Keratinocyte (primary cell): ENCODE results near the gene ABCB11. TPM values are rescaled to one million over a fixed set of nuclear protein-coding genes. Genes with fewer than 3 reads are reported as not detected.

Experiments
- DNase-seq: peaks from one replicate; pipeline ENCODE4 v3.0.0-alpha.2; 2011; ENCODE audit warnings: low read depth, missing footprints, low spot score
- FAIRE-seq: peaks from 2 replicates; lab custom pipeline; 2011; peaks lifted over from hg19 to GRCh38; lab: Jason Lieb, UNC
- H2AFZ ChIP-seq: 2 replicates; pipeline ENCODE4 v1.6.0; 2012; ENCODE audit warnings: low read length, control low read depth, inconsistent platforms; ENCODE audit not compliant: control insufficient read depth
- H3K27ac ChIP-seq: 2 replicates; pipeline ENCODE4 v1.5.1; 2011; ENCODE audit warnings: low read length; ENCODE audit not compliant: control insufficient read depth, insufficient read depth
- H3K27me3 ChIP-seq: 3 replicates; pipeline ENCODE4 v1.6.0; 2011; ENCODE audit warnings: low read length; ENCODE audit not compliant: control insufficient read depth, insufficient read depth; ENCODE audit errors: extremely low read depth
- H3K36me3 ChIP-seq, 2 experiments: 2 replicates in 1 of 2; 3 replicates in 1 of 2; pipeline ENCODE4 v1.5.1; 2011; ENCODE audit warnings: low read length in 2 of 2, mild to moderate bottlenecking in 1 of 2; ENCODE audit not compliant: control insufficient read depth in 2 of 2, insufficient read depth in 2 of 2; ENCODE audit errors: extremely low read depth in 1 of 2
- H3K4me1 ChIP-seq: 3 replicates; pipeline ENCODE4 v1.5.1; 2011; ENCODE audit warnings: low read length; ENCODE audit not compliant: control insufficient read depth, insufficient read depth; ENCODE audit errors: extremely low read depth
- H3K4me2 ChIP-seq: 3 replicates; pipeline ENCODE4 v1.6.0; 2011; ENCODE audit warnings: low read depth, low read length; ENCODE audit not compliant: control insufficient read depth, insufficient read depth; ENCODE audit errors: extremely low read depth
- H3K4me3 ChIP-seq, 3 experiments: fragments of 200-600 bp in 1 of 3; sonication (generic) in 1 of 3; 2 replicates in 2 of 3; 3 replicates in 1 of 3; pipeline ENCODE4 v1.5.1; 2011 to 2016; ENCODE audit warnings: low read length in 3 of 3, mild to moderate bottlenecking in 3 of 3, control low read depth in 2 of 3, inconsistent platforms in 1 of 3, low read depth in 1 of 3, mixed read lengths in 1 of 3, mixed run types in 1 of 3, moderate library complexity in 1 of 3; ENCODE audit not compliant: control insufficient read depth in 2 of 3, insufficient read depth in 2 of 3; ENCODE audit errors: extremely low read depth in 1 of 3
- H3K79me2 ChIP-seq: 2 replicates; pipeline ENCODE4 v1.6.0; 2012; ENCODE audit warnings: low read length; ENCODE audit not compliant: control insufficient read depth, insufficient read depth
- H3K9ac ChIP-seq: 3 replicates; pipeline ENCODE4 v1.6.0; 2011; ENCODE audit warnings: low read length; ENCODE audit not compliant: control insufficient read depth, insufficient read depth; ENCODE audit errors: extremely low read depth
- H3K9me1 ChIP-seq: 3 replicates; pipeline ENCODE4 v1.6.0; 2011; ENCODE audit warnings: low read length; ENCODE audit not compliant: control insufficient read depth, insufficient read depth; ENCODE audit errors: extremely low read depth
- H3K9me3 ChIP-seq: 2 replicates; pipeline ENCODE4 v1.5.1; 2012; ENCODE audit warnings: low read depth, low read length; ENCODE audit not compliant: control insufficient read depth
- H4K20me1 ChIP-seq: 3 replicates; pipeline ENCODE4 v1.6.0; 2011; ENCODE audit warnings: low read length; ENCODE audit not compliant: control insufficient read depth, insufficient read depth; ENCODE audit errors: extremely low read depth
- EZH2 ChIP-seq: IDR thresholded peaks from one replicate; pipeline ENCODE4 v1.6.1; 2012; ENCODE audit warnings: inconsistent platforms, mild to moderate bottlenecking, low read length, moderate library complexity
- dilution Hi-C: fragments of 300-500 bp; cut with MboI; formaldehyde crosslinking; loops from one replicate; pipeline ENCODE4 v1.7.0; 2020; ENCODE audit warnings: low sequenced_read_pairs; ENCODE audit not compliant: extremely low pct_ligation_motif_present
- polyA plus RNA-seq, 5 experiments: library from polyadenylated mRNA; depleted of rRNA in 3 of 5; stranded (reverse) in 3 of 5; stranded (forward) in 1 of 5; unstranded in 1 of 5; fragments of >200 nt; gene quantifications; 1 replicate in 1 of 5; 2 replicates in 3 of 5; 3 replicates in 1 of 5; pipeline versions ENCODE4 v1.2.1 to v1.2.3, GENCODE V29; 2011 to 2012; ENCODE audit warnings: missing spikeins in 2 of 5, low read depth in 1 of 5, low replicate concordance in 1 of 5
- TF ChIP-seq, protein P1 (sequence below), 3 experiments: IDR thresholded peaks in 1 of 3; conservative IDR thresholded peaks in 1 of 3; optimal IDR thresholded peaks in 1 of 3; 2 replicates in 2 of 3; 3 replicates in 1 of 3; pipeline versions ENCODE3 to v1.5.1; 2011; ENCODE audit warnings: low read length in 3 of 3, mild to moderate bottlenecking in 3 of 3, moderate library complexity in 2 of 3, control low read depth in 1 of 3, inconsistent platforms in 1 of 3; ENCODE audit not compliant: insufficient read depth in 2 of 3; ENCODE audit errors: extremely low read depth in 1 of 3

ABCB11 gene
- polyA plus RNA-seq, 1 donor (not counting 4 experiments of a cell fraction or from before 2014, with no cell fraction given) = 0.03 TPM

GRCh38 chr2:168999668-169000213 lies 31.4 kb downstream of the ABCB11 start:
- dilution Hi-C loops = no loop called here
- H3K36me3 ChIP-seq = no peaks in the 10 kb centered on the region
- FAIRE-seq (no peak), DNase-seq (no peak)
- no peak overlapping the region for H3K4me2 ChIP-seq
- H3K79me2 ChIP-seq = no peaks in the 10 kb centered on the region
- H2AFZ ChIP-seq = no peak overlapping the region
- H4K20me1 ChIP-seq = no peaks in the 10 kb centered on the region
- H3K9ac ChIP-seq = no peak overlapping the region
- H3K9me3 ChIP-seq = no peaks in the 10 kb centered on the region
- H3K27ac ChIP-seq = no peak overlapping the region
- H3K4me1 ChIP-seq = peaks cover 8% of the 10 kb centered on the region
- no peaks in the 10 kb centered on the region for H3K27me3 ChIP-seq
- H3K4me3 ChIP-seq = no peak overlapping the region
- H3K9me1 ChIP-seq = no peaks in the 10 kb centered on the region
- no peak for TF ChIP-seq EZH2
- TF ChIP-seq, protein P1, sequence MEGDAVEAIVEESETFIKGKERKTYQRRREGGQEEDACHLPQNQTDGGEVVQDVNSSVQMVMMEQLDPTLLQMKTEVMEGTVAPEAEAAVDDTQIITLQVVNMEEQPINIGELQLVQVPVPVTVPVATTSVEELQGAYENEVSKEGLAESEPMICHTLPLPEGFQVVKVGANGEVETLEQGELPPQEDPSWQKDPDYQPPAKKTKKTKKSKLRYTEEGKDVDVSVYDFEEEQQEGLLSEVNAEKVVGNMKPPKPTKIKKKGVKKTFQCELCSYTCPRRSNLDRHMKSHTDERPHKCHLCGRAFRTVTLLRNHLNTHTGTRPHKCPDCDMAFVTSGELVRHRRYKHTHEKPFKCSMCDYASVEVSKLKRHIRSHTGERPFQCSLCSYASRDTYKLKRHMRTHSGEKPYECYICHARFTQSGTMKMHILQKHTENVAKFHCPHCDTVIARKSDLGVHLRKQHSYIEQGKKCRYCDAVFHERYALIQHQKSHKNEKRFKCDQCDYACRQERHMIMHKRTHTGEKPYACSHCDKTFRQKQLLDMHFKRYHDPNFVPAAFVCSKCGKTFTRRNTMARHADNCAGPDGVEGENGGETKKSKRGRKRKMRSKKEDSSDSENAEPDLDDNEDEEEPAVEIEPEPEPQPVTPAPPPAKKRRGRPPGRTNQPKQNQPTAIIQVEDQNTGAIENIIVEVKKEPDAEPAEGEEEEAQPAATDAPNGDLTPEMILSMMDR (optimal IDR thresholded peaks at IDR 0.05 in 1 of 3, IDR thresholded peaks at IDR 0.05 in 1 of 3, conservative IDR thresholded peaks at IDR 0.05 in 1 of 3; ENCODE audit: extremely low read depth in 1 of 3, insufficient read depth in 2 of 3, low read length in 3 of 3) = no peak

DNA sequence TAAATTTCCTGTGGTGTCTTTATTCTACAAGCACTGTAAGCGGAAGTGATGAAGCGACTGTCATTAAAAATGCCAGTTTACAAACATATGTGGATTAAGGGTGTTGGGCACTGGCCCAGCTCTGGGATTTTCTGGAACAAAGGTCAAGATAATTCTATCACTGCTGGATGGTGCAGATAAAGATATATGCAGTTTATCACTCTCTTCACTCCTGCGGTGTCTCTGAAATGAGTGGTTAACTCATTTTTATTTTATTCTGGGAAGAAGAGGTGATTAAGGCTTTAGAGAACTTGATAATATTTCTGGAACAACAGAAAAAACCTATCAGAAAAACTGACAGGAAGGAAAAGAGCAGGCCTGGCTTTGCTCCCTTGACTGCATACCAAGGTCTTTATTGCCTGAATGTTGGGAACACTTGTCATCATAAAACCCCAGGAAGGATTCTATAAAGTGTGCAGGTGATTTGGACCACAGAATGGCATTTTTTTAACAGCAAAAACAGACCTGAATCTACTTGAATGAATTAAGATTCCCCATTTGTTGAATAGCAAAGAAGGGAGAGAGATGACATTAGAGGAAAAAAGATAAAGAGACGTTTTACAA lies 32.4 kb downstream of the ABCB11 start:
- DNase-seq = no peak
- Histone ChIP-seq H2AFZ (no peak overlapping the region), H3K4me2 (no peak overlapping the region), H3K9me1 (no peaks in the 10 kb centered on the region), H3K36me3 (no peaks in the 10 kb centered on the region), H3K27ac (no peak overlapping the region), H3K4me3 (no peak overlapping the region), H3K79me2 (no peaks in the 10 kb centered on the region), H3K4me1 (peaks cover 10% of the 10 kb centered on the region), H4K20me1 (no peaks in the 10 kb centered on the region), H3K9me3 (no peaks in the 10 kb centered on the region), H3K9ac (no peak overlapping the region), H3K27me3 (no peaks in the 10 kb centered on the region)
- dilution Hi-C loops = no loop called here
- TF ChIP-seq, protein P1 (optimal IDR thresholded peaks at IDR 0.05 in 1 of 3, IDR thresholded peaks at IDR 0.05 in 1 of 3, conservative IDR thresholded peaks at IDR 0.05 in 1 of 3; ENCODE audit: extremely low read depth in 1 of 3, insufficient read depth in 2 of 3, low read length in 3 of 3) = no peak
- TF ChIP-seq EZH2 = no peak
- FAIRE-seq = no peak
